Activated CD8-positive, alpha-beta memory T cell treated with anti-CD3 and anti-CD28 coated beads, Interleukin-2, amount 50 U/mL, for 24 hours (primary cell): ENCODE measurements around the gene PALS2.

ENCODE experiments used
- DNase-seq: peaks from one replicate; pipeline ENCODE4 v3.0.0-alpha.2; 2020; ENCODE audit errors: extremely low read depth

PALS2 gene

DNA sequence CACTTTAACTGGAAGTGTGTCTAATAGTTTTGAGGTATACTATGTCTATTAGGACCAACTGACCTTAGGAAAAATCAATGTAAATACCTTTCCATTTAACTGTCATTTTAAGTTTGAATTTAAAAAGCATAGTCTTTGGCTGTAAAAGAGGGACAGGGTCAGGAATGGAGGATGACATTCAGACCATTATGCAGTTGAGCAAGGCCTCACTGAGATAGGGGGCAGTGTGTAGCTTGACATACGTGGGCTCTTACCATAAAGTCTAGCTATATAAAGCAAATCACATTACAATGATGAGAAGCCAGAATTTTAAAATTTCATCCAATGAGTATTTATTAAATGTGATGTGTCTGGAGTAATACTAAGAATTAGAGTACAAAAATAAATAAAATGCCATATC, 17.9 kb downstream of the PALS2 start:
- DNase-seq = no peak

DNA sequence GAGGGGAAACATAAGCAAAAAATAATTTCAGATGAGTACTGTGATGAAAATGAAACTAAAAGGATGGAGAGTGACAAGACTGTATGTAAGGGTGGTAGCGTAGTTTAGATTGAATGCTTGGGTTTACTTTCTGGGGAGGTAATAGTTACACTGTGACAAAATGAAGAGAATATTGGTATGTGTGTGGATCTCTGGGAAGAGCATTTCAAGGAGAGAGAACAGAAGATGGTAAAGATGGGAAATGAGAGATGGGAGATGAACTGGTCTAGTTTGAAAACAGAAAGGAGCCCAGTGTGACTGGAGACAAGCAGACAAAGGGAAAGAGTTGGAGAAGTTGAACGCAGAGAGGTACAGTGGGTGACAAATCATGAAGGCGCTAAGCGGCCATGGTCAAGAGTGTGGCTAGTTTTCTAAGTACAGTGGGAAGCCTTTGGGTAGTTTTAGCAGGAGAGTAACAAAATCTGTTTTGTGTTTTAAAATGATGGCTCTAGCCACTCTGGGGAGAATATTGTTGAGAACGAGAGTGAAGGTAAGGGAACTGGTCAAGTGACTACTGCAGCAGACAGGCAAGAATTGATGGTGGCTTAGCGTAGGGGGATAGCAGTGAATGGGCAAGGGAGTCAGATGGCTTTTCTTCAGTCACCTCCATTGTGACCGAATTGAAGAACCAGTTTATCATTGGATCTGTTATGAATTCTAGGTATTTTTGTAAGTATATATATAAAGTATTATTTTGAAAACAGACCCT, 22.6 kb downstream of the PALS2 start:
- DNase-seq = no peak

DNA sequence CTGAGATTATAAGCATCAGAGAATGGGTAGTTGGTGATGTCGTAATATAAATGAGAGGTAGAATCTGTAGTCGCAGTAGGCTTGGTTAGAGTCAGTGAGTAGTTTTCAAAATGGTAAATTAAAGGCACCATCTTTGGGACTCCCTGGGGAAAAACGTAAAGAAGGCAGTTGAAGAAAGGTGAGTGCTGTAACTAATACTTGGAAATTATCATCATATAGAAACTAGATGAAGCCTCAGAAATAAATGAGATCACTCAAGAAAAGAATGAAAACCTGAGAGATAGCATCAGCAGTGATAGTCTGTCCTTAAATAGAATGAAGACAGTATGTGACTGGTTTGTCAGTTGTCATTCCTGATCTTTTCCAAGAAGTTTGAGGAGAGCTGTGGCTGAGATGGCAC, 23.8 kb downstream of the PALS2 start:
- DNase-seq = no peak

DNA sequence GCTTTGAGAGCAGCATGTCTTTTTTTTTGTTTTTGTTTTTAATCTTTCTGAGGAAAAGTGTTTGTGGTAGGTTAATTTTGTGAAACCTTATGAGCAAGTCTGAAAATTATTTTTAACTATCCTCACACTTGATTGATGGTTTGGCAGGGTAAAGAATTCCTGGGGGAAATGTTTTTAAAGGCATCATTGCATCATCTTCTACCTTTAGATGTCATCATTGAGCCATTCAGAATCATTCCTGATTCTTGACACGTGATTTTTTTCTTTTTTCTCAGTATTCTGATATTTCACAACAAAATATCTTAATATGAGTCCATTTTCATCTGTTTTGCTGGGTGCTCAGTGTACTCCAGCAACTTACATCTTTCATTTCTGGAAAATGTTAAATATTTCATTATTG, 28.3 kb downstream of the PALS2 start:
- DNase-seq = no peak

DNA sequence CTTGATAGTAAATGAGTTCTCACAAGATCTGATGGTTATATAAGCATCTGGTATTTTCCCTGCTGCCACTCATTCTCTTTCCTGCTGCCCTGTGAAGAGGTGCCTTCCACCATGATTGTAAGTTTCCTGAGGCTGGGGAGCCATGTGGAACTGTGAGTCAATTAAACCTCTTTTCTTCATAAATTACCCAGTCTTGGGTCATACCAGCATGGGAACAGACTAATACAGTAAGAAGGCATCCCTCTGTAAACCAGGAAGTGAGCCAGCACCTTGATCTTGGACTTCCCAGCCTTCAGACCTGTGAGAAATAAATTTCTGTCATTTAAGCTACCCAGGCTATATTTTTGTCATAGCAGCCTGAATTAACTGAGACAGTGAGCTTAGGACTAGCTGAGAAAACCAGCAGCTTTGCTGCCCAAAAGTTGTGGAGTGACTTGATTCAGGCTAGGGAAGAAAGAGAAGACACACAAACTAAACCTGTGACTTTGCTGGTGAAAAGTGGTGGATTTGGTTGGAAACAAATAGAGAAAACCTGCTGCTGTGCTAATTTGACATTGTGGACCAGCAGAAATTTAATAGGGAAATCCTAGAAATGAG, 29.7 kb downstream of the PALS2 start:
- DNase-seq = no peak

DNA sequence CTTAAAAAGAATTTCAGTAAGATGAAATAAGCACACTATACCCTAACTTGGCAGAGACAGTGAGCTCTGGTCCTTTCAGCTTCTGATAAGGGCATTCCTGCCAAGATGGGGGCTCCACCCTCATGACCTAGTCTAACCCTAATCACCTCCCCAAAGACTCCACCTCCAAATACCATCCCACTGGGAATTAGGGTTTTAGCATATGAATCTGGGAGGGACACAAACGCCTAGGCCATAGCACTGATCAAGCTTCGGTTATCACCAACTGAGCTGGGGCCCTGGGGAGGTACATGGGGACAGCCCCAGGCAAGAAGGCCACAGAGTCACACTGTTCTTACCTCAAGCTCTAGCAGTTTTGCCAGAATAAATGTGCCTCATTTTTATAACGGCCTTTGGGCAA, 31.4 kb downstream of the PALS2 start:
- no peak for DNase-seq

DNA sequence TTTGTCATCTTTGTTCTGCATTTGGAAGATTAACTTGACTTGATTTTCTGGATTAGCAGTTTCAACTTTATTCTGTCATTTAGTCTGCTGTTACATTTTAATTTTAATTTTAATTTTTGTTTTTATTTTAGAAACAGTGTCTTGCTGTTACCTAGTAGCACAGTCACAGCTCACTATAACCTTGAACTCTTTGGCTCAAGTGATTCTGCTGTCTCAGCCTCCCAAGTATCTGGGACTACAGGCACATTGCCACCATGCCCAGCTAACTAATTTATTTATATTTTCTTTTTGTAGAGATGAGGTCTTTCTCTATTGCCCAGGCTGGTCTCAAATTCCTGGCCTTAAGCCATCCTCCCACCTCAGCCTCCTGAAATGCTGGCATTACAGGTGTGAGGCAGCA, 35.3 kb downstream of the PALS2 start:
- DNase-seq = no peak

DNA sequence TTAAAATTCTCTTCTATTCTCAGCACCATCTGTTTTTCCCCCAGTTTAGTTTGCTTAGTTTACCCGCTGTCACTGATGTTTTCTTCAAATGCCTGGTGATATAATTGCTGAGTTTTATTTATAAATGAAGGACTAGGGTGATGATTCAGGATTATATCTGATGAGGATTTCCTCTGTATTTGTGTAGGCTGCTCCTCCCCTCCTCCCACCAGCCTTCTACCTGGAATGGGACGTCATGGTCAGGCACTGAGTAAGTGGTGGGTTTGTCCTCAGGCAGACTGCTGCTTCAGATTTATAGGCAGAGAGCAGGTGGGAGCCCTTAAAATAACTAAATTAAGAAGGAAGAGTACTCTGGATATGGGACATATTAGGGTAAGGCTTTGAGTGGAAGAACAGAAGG, 35.8 kb downstream of the PALS2 start:
- DNase-seq = no peak

DNA sequence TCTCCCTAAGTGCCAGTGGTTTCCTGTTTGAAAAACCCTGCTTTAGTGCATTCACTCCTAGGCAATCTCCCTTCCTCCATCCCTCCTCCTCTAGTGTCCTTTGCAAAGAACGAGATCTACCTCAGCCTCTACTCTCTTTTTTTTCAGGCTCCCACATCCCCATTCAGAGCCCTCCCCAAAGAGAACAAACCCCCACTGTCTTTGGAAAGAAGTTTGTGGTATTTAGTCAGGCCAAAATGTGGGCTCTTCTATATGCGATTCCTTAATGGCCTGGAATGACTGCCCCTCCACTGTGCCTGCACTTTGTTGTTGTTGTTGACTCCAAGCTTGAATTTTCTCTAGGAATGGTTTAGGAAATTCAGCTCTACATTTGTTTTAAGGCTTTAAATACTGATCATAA, 36.3 kb downstream of the PALS2 start:
- no peak for DNase-seq

DNA sequence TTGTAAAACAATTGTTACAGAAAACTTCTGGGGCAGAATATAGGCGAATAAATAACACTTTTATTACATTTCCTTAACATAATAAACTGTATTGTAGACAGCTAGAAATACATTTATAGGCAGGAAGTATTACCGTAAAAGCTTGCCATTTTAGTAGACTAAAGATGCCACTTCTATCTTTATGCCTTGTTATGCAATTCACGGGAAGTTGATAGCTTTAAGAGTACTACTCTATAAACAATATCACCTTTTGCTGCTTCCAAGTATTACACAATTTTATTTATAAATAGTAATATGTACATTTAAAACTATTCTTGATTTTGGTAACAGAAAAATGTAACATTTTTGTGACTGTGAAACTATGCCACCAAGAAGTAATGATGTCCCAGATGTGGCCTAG, 37.9 kb downstream of the PALS2 start:
- DNase-seq = no peak

DNA sequence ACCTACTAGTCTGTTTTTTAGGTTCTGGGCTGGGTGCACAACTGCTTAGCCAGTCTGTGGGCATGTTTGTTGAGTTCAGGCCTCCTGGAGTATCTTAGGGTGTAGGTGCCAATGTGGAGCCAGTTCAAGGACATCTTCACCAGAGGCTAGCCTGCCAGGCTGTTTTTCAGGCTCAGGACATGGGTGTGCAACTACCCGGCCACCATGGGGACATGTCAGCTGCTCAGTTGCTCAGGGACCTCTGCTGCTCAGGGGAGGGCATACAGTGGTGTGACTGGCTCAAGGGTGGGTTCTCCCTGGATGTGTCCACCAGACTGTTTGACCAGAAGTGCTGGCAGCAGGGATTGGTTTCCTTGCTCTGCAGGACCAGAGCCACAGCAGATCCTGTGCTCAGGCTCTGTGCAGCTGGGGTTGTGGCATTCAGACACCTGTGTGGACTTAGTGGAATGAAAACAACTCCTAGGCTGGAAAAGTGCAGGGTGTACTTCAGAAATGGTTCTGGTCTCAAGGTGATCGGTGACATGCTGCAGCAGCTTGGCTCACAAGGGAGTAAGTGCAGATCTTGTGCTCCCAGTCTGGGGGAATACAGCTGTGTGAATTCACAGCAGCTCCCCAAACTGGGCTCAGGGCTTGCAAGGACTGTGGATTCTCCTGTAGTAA, 44.8 kb downstream of the PALS2 start:
- no peak for DNase-seq

DNA sequence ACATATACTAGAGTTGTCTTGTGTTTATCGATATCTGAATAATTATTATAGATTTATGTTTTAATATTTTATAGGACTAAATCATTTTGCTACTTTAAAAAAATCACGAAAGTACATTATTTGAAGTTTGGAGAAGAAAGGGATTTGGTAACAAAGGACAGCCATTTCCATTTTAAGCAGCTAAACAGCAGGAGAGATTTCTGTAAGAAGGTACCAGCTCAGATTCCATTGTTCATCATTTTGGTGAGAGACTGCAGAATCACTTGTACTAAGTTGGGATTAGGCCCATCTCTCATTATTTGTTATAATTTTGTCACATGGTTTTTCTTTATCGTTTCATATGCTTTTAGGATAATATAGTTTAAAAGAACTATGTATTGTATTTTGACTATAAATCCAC, 46.7 kb downstream of the PALS2 start:
- DNase-seq = no peak

DNA sequence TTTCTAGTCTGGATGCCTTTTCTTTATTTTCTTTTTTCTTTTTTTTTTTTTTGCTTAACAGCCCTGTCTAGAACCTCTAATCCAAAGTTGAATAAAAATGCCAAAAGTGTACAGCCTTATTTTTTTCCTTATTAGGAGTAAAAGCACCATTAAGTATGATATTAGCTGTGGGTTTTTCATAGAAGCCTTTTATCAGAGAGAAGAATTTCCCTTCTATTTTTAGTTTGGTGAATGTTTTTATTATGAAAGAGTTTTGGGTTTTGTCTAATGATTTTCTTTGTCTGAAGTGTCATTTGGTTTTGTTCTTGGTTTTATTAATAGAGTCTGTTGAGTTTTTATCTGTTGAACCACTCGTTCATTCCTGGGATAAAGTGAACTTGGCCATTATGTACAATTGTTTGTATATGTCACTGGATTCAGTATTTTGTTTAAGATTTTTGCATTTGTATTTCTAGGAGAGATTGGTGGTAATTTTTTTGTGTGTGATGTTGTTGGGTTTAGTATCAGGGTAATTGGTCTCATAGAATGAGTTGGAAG, 49.5 kb downstream of the PALS2 start:
- DNase-seq = no peak
